Measurements from ENCODE around the gene RPF1.
"Not testable (repeated sequence)": the region's sequence is repeated elsewhere in the genome, so short reads cannot be mapped to it uniquely, and the experiment has no call there.

- TF ChIP-seq CTCF (IDR thresholded peaks at IDR 0.05 in 4 of 5, conservative IDR thresholded peaks at IDR 0.05 in 1 of 5); POLR2A (IDR thresholded peaks at IDR 0.05): not testable (repeated sequence)
These were observed 28.8 kb downstream of the RPF1 start for GRCh38 chr1:84507887-84508286.
